H1 (cell line): ENCODE results near the gene URGCP.

ENCODE experiments used
- BACH1 ChIP-seq: IDR thresholded peaks from 2 replicates; pipeline ENCODE4 v1.6.1; 2012; ENCODE audit warnings: low read length, improper control_type of control experiment
- EGR1 ChIP-seq: IDR thresholded peaks from 2 replicates; pipeline ENCODE4 v1.6.1; 2011; ENCODE audit warnings: low read depth, low read length, borderline replicate concordance
- MAFK ChIP-seq: IDR thresholded peaks from 2 replicates; pipeline ENCODE4 v1.6.1; 2012; ENCODE audit warnings: low read depth, mild to moderate bottlenecking, improper control_type of control experiment, low read length
- POLR2A ChIP-seq, 2 experiments: IDR thresholded peaks; 1 replicate in 1 of 2; 2 replicates in 1 of 2; pipeline ENCODE4 v1.6.1; 2011; ENCODE audit warnings: low read depth in 2 of 2, low read length in 2 of 2, mild to moderate bottlenecking in 2 of 2; ENCODE audit errors: control extremely low read depth in 1 of 2
- TAF1 ChIP-seq: IDR thresholded peaks from 2 replicates; pipeline ENCODE4 v1.6.1; 2011; ENCODE audit warnings: mild to moderate bottlenecking, low read depth, low read length
- TEAD4 ChIP-seq: IDR thresholded peaks from 2 replicates; pipeline ENCODE4 v1.6.1; 2012; ENCODE audit warnings: low read depth, low read length, inconsistent platforms, mixed read lengths
- TF ChIP-seq, protein P1 (sequence below), 3 experiments: IDR thresholded peaks; 1 replicate in 2 of 3; 2 replicates in 1 of 3; pipeline versions ENCODE4 v1.5.1 to v1.6.1; 2011; ENCODE audit warnings: low read length in 3 of 3, mild to moderate bottlenecking in 3 of 3, inconsistent platforms in 2 of 3, low read depth in 1 of 3, moderate library complexity in 1 of 3; ENCODE audit not compliant: insufficient read depth in 1 of 3; ENCODE audit errors: control extremely low read depth in 1 of 3
- TF ChIP-seq, protein P2 (sequence below): IDR thresholded peaks from 2 replicates; pipeline ENCODE4 v1.6.1; 2011; ENCODE audit warnings: low read depth, mild to moderate bottlenecking, low read length; ENCODE audit not compliant: insufficient read depth
- TF ChIP-seq, protein P3 (sequence below): IDR thresholded peaks from 2 replicates; pipeline ENCODE4 v1.6.1; 2012; ENCODE audit warnings: inconsistent platforms
- TF ChIP-seq, protein P4 (sequence below): IDR thresholded peaks from 2 replicates; pipeline ENCODE4 v1.6.1; 2012; ENCODE audit warnings: low read length, inconsistent platforms

DNA sequence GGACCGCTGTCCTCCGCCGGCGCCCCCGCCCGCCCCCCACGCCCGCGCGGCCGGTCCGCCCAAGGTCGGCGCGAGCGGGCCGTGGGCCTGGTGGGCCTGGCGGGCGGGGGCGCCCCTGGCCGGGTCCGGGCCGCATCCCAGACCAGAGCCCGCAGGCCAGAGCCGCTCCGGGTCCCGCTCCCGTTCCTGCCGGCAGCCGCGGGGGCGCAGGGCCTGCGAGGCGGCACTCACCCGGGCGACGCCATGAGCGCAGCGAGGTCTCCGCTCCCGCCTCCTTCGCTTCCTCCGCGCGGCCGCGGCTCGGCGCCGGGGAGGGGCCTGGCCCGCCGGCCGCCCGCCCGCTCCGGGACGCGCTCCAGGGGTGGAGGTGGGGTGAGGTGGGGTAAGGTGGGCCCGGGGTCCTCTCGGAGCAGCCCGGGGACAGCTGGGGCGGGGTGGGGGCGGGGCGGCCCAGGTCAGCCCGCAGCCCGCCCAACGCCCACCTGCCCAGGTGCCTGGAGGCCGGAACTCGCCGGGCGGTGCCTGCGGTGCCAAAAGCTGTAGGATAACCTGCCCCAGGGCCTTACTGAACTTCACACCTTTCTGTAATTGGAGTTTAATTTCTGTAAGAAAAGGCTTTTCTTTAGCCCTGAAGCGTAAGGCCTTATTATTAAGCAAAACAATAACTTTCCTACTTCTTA, at the start of gene URGCP:
- TF ChIP-seq MAFK: no peak
- TF ChIP-seq TAF1: peak; percentile 15; the same call in 1 of the 2 replicates
- TF ChIP-seq TEAD4: no peak
- TF ChIP-seq, protein P1, sequence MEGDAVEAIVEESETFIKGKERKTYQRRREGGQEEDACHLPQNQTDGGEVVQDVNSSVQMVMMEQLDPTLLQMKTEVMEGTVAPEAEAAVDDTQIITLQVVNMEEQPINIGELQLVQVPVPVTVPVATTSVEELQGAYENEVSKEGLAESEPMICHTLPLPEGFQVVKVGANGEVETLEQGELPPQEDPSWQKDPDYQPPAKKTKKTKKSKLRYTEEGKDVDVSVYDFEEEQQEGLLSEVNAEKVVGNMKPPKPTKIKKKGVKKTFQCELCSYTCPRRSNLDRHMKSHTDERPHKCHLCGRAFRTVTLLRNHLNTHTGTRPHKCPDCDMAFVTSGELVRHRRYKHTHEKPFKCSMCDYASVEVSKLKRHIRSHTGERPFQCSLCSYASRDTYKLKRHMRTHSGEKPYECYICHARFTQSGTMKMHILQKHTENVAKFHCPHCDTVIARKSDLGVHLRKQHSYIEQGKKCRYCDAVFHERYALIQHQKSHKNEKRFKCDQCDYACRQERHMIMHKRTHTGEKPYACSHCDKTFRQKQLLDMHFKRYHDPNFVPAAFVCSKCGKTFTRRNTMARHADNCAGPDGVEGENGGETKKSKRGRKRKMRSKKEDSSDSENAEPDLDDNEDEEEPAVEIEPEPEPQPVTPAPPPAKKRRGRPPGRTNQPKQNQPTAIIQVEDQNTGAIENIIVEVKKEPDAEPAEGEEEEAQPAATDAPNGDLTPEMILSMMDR (IDR thresholded peaks at IDR 0.05; ENCODE audit: control extremely low read depth in 1 of 3, insufficient read depth in 1 of 3, low read depth in 1 of 3, low read length in 3 of 3): no peak
- no peak for TF ChIP-seq POLR2A (IDR thresholded peaks at IDR 0.05; ENCODE audit: control extremely low read depth in 1 of 2, low read depth in 2 of 2, low read length in 2 of 2)
- TF ChIP-seq, protein P2, sequence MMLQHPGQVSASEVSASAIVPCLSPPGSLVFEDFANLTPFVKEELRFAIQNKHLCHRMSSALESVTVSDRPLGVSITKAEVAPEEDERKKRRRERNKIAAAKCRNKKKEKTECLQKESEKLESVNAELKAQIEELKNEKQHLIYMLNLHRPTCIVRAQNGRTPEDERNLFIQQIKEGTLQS: no peak
- TF ChIP-seq, protein P3, sequence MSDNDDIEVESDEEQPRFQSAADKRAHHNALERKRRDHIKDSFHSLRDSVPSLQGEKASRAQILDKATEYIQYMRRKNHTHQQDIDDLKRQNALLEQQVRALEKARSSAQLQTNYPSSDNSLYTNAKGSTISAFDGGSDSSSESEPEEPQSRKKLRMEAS: peak; percentile 65
- TF ChIP-seq BACH1: no peak
- peak; percentile 73 for TF ChIP-seq EGR1
- TF ChIP-seq, protein P4, sequence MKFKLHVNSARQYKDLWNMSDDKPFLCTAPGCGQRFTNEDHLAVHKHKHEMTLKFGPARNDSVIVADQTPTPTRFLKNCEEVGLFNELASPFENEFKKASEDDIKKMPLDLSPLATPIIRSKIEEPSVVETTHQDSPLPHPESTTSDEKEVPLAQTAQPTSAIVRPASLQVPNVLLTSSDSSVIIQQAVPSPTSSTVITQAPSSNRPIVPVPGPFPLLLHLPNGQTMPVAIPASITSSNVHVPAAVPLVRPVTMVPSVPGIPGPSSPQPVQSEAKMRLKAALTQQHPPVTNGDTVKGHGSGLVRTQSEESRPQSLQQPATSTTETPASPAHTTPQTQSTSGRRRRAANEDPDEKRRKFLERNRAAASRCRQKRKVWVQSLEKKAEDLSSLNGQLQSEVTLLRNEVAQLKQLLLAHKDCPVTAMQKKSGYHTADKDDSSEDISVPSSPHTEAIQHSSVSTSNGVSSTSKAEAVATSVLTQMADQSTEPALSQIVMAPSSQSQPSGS: no peak
